Measurements from ENCODE around the gene ZNF652.
A peak's percentile ranks its signal among the peaks of the same experiment; 100 is the strongest.

DNA sequence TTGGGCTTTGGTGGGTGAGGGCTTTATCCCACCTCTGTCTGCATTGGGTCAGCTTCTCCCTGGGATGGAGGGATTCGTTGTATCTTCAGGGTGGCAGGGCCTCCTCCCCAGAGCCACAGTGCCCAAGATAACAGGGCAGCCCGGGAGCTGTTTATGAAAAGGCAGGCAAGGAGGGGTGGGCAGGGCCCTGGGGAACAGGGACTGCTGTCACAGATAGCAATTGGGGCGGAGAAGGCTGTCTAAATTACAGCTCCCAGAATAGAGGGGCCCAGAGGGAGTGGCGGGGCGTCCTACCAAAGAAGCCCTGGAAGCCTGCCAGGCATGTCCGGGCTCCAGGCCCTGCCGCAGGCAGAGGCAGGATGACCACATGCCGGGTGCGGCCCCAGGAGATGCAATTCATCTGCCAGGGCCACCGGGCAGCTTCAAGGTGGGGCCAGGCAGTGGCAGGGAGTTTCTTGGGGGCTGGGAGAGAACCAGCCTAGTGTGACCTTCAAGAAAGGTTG lies 112.7 kb downstream of the ZNF652 start:
- TF ChIP-seq POLR2A (IDR thresholded peaks at IDR 0.05; ENCODE audit: low read length) (peak; percentile 26), GATA1 (IDR thresholded peaks at IDR 0.05; ENCODE audit: low read depth, low read length) (peak; percentile 70)
